ENCODE data around the gene EDC3. TPM values are rescaled to one million over a fixed set of nuclear protein-coding genes. Genes with fewer than 3 reads are reported as not detected.
A peak's percentile ranks its signal among the peaks of the same experiment; 100 is the strongest.
"Not testable (repeated sequence)": the region's sequence is repeated elsewhere in the genome, so short reads cannot be mapped to it uniquely, and the experiment has no call there.

Gene EDC3
- total and polyA plus RNA-seq, 11 donors = 7.3 to 23.0 (median 16.5) TPM

DNA sequence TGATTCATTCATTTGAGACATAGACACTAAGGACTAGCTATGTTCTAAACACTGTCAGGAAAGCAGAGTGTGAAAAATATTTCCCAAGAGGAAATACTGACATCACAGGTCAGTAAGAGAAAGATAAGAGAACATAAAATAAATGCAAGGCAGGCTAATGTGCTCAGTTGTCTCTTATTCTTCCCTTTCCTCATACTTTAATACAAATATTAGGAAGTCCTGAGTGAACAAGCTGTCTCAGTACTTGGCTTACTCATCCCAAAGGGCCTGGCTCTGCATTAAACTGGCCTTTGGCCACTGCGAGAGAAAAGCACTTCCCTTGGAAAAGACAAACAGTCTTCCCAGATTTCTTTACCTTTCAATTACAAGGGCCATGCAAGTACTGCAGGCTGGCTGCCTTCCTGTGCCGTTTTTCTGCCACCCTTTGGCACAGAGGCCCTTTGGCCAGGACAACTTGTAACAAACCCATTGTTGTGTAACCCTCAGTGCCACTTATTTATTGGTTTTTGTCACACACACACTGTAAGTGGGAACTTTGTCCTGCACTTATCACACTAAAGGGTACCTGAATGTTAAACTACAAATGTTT is 31.7 kb downstream of the EDC3 start:
- H3K4me1 ChIP-seq = peaks cover 0 to 31% (median 18%) of the 10 kb centered on the region in 12 donors
- H3K27ac ChIP-seq = peak overlapping the region in 8 of 12 donors; percentile 5 to 57 (median 32)
- ATAC-seq = peak; percentile 77 to 94 (median 93)
- DNase-seq = peak in 1 of 5 donors; percentile 56
- no peak overlapping the region for H3K4me3 ChIP-seq
- no peaks in the 10 kb centered on the region for H3K27me3 ChIP-seq
- intact Hi-C loops (cut with DNase I) = no loop called here
- no peak for TF ChIP-seq POLR2A (IDR thresholded peaks at IDR 0.05)
- TF ChIP-seq, protein P1, sequence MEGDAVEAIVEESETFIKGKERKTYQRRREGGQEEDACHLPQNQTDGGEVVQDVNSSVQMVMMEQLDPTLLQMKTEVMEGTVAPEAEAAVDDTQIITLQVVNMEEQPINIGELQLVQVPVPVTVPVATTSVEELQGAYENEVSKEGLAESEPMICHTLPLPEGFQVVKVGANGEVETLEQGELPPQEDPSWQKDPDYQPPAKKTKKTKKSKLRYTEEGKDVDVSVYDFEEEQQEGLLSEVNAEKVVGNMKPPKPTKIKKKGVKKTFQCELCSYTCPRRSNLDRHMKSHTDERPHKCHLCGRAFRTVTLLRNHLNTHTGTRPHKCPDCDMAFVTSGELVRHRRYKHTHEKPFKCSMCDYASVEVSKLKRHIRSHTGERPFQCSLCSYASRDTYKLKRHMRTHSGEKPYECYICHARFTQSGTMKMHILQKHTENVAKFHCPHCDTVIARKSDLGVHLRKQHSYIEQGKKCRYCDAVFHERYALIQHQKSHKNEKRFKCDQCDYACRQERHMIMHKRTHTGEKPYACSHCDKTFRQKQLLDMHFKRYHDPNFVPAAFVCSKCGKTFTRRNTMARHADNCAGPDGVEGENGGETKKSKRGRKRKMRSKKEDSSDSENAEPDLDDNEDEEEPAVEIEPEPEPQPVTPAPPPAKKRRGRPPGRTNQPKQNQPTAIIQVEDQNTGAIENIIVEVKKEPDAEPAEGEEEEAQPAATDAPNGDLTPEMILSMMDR (IDR thresholded peaks at IDR 0.05) = no peak
- H3K9me3 ChIP-seq = no peaks in the 10 kb centered on the region
- H3K36me3 ChIP-seq = peaks cover 0 to 33% (median 9%) of the 10 kb centered on the region in 9 donors
- 5 to 32% (median 11%) methylated on average over 2 of the region's 2 CpGs for WGBS, 4 donors

DNA sequence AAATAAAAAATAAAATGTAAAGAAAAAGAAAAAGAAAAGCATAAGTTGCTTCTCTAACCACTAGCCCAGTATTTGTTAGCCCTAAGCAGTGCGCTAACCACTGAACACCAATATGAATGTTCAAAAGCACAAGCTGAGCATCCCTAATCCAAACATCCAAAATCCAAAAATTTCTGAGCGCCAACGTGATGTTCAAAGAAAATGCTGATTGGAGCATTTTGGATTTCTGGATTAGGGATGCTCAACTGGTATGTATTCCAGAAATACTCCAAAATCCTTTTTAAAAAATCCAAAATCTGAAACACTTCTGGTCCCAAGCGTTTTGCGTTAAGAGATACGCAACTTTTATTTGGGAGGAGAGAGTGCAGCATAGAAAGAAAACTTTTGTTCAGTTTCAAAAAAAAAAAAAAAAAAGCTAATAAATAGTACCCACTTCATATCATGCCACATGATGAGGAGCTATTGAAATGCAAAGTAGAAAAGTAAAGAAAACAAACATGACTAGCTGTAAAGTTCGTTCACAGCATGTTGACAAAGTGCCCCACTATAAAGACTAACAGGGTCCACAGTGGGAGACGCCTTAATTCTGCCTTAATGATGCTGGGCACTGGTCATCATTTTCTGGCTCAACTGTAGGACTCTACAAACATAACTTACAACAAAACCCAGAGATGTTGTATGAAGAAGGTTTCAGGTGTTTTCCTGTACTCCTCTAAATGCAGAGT is 32.4 kb downstream of the EDC3 start:
- peaks cover 0 to 31% (median 18%) of the 10 kb centered on the region in 12 donors for H3K4me1 ChIP-seq
- ATAC-seq (peak in 1 of 4 donors; percentile 12), DNase-seq (no peak)
- H3K27me3 ChIP-seq = no peaks in the 10 kb centered on the region
- intact Hi-C loops (cut with DNase I) = no loop called here
- H3K4me3 ChIP-seq = no peak overlapping the region
- peak overlapping the region in 6 of 12 donors; percentile 23 to 57 (median 41) for H3K27ac ChIP-seq
- H3K36me3 ChIP-seq = peaks cover 0 to 27% (median 6%) of the 10 kb centered on the region in 9 donors
- 89 to 92% (median 91%) methylated on average over 8 of the region's 8 CpGs for WGBS, 4 donors
- no peaks in the 10 kb centered on the region for H3K9me3 ChIP-seq
- TF ChIP-seq, protein P1 (IDR thresholded peaks at IDR 0.05) = no peak
- TF ChIP-seq POLR2A (IDR thresholded peaks at IDR 0.05) = no peak

DNA sequence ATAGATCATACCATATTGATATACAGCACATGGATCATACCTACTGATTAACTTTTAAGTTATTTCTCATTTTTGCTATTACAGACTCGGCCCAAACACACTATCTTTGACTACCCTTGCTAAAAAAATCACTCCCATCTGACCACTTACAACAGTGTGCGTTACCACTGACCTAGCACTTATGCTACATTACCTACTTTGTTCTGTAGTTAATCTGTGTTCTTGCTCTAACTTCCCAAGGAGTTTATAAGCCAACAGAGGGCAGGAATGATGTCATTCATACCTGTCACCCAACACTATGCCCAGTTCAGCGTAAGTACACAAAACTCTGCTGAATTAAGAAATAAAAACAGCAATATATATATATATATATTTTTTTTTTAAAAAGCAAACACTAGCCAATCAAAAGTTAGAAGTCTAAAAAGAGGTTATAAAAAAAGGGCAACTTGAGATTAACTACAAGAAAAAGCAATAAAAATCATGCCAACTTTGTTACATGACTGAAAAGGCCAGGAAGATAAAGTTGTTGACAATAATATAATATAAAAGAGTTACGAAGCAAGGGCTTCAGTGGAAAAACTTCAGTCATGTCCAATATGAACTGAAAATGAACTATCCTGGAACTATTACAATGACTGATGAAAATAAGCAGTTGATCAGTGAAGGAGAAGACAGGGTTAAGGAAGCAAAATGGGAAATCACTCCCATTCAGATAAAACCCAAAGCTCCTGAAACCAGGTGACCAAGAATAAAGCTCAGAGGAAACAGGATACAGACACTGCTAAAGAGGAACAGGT is 33.6 kb downstream of the EDC3 start:
- ATAC-seq = no peak
- TF ChIP-seq, protein P1 (IDR thresholded peaks at IDR 0.05) = no peak
- TF ChIP-seq POLR2A (IDR thresholded peaks at IDR 0.05) = no peak
- intact Hi-C loops (cut with DNase I) = no loop called here
- no peaks in the 10 kb centered on the region for H3K27me3 ChIP-seq
- H3K36me3 ChIP-seq = peaks cover 0 to 18% (median 0%) of the 10 kb centered on the region in 9 donors
- H3K4me3 ChIP-seq = no peak overlapping the region
- no peaks in the 10 kb centered on the region for H3K9me3 ChIP-seq
- peaks cover 0 to 38% (median 18%) of the 10 kb centered on the region in 12 donors for H3K4me1 ChIP-seq
- no peak for DNase-seq
- H3K27ac ChIP-seq = no peak overlapping the region
- WGBS, 4 donors = 83 to 93% (median 85%) methylated on average over 4 of the region's 4 CpGs

DNA sequence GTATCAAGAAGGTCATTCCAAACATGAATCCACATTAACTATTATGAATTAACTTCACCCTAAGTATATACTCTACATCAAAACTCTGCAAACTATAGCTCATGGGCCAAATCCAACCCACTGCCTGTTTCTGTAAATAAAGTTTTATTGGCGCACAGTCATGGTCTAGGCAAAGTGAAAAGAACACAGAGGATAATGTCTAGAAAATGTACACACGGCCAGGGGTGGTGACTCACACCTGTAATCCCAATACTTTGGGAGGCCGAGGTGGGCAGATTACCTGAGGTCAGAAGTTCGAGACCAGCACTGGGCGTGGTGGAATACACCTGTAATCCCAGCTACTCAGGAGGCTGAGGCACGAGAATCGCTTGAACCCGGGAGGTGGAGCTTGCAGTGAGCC is 34.5 kb downstream of the EDC3 start:
- intact Hi-C loops (cut with DNase I); H3K27me3 ChIP-seq; H3K9me3 ChIP-seq; DNase-seq; H3K27ac ChIP-seq; ATAC-seq; H3K4me3 ChIP-seq: not testable (repeated sequence)
- H3K4me1 ChIP-seq = peaks cover 0 to 44% (median 18%) of the 10 kb centered on the region in 12 donors
- H3K36me3 ChIP-seq = peaks cover 0 to 11% (median 0%) of the 10 kb centered on the region in 9 donors
- WGBS, 4 donors = 96 to 98% (median 97%) methylated on average over 8 of the region's 8 CpGs

All from heart left ventricle (tissue), 16 donors.